Eye (tissue), 1 donor: ENCODE measurements around the gene GPC1.

ENCODE experiments used
- DNase-seq: peaks from one replicate; pipeline ENCODE4 v3.0.0-alpha.2; 2015

Gene GPC1

DNA sequence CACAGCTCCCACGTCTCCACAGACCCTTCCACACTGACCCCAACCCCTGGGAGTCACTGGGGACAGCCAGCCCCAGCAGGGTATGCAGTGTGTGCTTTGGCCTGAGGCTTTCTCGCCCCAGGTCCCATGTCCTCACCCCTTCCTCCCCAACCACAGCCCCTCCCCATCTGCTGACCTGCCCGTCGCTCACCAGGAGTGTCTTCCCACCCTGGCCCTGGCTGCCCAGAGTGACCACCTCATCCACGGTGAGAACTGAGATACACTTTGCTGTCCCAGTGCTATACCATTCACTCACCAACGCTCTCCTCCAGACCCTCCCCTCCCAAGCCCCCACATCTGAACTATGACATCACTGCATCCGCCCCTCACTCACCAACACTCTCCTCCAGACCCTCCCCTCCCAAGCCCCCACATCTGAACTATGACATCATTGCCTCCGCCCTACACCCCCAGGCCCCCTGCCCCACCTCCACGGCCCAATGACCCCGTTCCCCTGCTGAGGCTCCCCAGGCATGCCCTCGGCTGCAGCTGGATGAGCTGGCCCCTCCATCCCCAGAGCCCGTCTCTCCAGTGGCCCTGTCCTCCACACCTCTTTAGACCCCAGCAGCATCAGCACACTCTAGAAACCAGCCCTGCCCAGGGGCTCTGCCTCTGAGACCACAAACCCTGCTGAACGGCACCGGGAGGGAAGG is 67.1 kb downstream of the GPC1 start:
- DNase-seq: no peak

DNA sequence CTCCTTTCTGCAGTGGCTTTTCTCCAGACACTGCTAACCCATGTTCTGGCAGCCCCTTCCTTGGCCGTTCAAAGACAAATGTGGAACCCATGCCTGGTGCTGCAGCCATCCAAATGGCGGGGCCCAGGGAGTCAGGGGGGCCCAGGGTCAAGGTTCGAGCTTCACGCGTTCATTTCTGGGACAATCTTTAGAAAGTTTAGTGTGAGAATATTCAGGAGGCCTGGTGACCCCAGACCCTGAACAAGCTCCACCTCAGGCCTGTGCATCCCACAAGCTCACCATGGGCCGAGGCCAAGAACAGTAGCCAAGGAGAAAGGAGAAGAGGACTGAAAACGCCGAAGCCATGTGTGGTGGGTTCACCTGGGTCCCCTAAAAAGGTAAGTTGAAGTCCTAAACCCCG is 67.9 kb downstream of the GPC1 start:
- DNase-seq: no peak

DNA sequence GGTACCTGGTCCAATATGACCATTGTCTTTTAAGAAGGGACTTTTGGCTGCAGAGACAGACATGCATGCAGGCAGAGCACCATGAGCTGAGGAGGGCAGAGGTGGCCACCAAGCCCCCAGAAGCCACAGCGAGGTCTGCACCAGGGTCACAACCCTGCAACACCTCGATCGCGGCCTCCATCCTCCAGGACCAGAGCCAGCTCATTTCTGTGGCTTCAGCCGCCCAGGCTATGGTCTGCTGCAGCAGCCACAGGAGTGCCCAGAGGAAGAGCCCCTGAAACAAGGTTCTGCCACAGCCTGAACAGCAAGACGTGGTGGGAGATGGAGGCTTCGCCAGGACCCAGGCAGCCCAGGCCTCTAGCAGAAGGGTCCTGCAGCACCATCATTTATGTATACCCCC is 68.4 kb downstream of the GPC1 start:
- DNase-seq: no peak

DNA sequence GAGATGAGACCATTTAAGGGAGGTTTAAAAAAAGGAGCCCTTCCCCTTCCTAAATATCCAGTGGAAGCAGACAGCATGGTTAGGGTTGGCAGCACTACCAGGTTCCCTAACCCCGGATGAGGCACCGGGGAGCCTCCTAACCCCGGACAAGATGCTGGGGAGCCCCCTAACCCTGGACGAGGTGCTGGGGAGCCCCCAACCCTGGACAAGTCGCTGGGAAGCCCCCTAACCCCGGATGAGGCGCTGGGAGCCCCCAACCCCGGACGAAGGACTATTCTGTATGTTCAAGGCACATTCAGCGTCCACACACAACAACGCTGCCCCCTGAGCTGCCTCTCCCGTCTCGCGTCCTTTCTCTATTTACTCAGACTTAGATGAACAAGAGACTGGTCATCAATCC is 70.4 kb downstream of the GPC1 start:
- no peak for DNase-seq

- DNase-seq: no peak
Observed at GRCh38 chr2:240506406-240507059, 71.1 kb downstream of the GPC1 start.

DNA sequence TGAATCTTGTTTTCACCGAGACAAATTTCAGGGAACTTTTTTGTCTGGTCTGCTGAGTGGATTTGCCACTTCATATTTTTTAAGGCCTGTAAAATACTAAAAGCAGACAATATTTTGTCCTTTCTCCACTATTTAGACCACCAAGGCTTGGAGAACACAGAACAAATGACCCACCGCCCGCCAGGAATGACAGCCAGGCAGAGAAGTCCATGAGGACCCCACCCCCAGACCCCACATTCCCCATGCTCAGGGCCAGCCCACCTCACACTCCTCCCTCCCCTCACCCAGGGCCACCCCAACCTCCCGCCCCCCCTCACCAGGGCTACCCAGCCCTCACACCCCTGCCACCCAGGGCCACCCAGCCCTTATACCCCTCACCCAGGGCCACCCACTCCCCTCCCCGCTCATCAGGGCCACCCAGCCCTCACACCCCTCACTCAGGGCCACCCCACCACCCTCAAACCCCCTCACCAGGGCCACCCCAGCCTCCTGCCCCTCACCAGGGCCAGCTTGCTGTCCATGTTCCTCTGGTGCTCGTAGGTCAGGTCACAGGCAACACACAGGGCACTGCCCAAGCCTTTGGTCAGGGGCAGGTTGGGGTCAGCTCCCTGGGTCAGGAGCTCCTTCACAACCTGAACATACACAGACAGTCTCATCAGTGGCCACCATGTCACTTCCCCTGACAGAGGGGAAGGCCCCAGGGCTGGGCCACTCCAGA is 71.8 kb downstream of the GPC1 start:
- no peak for DNase-seq

GRCh38 chr2:240507778-240508251 is 72.4 kb downstream of the GPC1 start:
- DNase-seq: no peak

GRCh38 chr2:240508832-240509545 is 73.5 kb downstream of the GPC1 start:
- no peak for DNase-seq

DNA sequence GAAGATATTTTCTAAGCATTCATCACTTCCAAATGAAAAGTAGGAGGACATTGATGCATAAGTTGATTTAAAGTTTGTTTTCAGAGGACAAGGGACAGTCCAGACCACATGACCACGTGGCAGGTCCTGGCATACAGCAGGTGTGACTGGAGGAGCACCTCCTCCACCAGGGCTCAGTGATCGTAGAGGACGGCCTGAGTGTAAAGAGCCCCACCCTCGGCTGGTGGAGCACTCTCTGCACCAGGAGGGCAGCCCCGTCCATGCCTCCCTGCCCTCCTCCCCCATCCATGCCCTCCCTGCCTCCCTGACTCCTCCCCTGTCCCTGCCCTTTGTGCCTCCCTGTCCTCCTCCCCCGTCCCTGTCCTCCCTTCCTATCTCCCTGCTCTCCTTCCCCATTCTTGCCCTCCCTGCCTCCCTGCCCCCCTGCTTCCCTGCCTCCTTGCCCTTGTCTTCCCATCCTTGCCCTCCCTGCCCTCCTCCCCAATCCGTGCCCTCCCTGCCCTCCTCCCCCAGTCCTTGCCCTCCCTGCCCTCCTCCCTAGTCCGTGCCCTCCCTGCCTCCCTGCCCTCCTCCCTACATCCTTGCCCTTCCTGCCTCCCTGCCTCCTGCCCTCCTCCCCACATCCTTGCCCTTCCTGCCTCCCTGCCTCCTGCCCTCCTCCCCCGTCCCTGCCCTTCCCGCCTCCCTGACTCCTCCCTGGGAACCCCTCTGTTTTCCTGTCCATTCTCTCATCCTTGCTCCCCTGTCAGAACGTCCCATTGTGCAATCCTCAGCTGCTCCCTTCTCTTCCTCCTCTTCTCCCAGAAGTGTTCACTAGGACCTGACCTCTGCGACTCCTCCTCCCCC is 74.4 kb downstream of the GPC1 start:
- DNase-seq: no peak

DNA sequence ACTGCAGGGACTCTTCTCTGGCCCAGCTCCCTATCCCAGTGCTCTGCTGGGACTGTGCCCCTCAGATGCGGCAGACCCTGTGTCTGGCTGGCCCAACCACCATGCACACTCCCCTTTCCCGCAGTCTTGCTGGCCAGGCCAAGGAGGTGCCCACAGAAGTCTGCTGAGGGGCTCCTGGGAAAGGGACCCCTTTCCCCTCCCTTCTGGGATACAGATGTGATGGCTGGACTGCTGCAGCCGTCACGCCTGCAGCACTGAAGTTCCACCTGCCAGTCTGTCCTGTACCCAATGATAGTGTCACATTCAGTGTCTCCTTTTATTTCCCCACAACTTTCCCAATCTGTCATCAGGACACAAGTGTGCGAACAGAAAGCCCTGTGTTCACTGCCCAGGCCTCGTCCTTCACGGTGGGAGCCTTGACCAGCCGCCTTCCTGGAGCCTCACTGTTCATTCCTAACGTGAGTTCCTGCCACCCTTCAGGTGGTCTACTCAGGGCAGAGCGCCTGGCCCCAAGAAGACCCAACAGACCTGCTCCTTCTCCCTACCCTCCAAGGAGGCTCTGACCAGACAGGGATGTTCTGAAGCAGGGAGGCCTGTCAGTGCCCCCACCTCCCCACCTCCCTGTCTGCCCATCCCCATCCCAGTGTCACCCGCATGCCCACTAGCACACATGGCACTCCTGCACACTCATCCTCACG is 75.2 kb downstream of the GPC1 start:
- DNase-seq: no peak

- no peak for DNase-seq
Observed at GRCh38 chr2:240511351-240512108, 76.1 kb downstream of the GPC1 start.

- DNase-seq: no peak
Observed at GRCh38 chr2:240512109-240512485, 76.6 kb downstream of the GPC1 start.

- DNase-seq: no peak
Observed at GRCh38 chr2:240512666-240513535, 77.4 kb downstream of the GPC1 start.

DNA sequence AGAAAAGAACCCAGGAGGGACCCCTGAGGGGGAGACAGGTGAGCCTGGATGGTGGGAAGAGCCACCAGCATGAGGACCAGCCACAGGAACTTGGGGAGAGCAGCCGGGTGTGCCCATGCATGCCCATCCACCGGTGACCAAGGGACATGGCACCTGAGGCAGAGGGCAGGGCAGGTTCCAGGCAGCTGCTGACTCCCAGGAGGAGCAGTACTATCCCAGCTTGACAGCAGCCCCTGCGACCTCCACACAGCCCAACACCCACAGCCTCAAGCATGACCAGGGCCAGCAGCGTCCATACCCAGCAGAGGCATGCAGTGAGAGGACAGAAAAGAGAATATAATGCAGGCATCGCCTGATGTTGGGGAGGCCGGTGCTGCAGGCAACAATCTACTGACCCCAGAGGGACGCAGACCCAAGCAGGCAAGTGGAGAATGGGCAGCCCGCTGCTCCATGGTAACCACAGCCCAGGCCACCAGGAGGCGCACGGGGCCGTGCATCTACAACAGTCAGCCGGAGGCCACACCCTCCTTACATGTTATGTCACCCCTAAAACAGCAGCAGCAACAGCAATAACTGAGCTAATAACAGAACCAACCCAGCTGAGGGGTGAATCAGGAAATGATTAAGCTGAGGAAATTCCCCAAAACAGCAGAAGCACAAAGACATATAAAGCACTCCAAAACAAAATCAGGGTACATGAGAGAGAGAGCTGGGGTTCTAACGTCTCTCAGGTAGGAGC is 78.3 kb downstream of the GPC1 start:
- peak; percentile 81 for DNase-seq

DNA sequence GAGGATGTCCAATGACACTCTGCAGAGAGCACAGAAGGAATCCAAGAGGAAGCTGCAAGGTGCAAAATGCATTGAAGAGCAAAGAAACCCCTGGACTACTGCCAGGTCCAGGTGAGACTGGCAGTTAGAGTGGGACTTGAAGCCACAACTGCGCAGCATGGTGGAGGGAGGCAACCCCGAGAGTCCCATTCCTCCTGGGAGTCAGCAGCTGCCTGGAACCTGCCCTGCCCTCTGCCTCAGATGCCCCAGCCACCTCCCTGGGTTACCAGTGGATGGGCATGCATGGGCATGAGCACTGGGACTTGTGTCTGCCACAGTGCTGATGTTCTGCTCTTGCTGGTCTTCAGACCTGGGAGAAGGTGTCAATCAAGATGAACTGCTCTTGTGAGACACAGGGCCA is 79.2 kb downstream of the GPC1 start:
- no peak for DNase-seq

GRCh38 chr2:240517342-240517741 is 81.9 kb downstream of the GPC1 start:
- DNase-seq: no peak
